ENCODE results near the gene RNF152.

- TF ChIP-seq POLR2AphosphoS5 (IDR thresholded peaks at IDR 0.05; ENCODE audit: insufficient read depth in 1 of 2, low read depth in 1 of 2) (no peak), POLR2A (IDR thresholded peaks at IDR 0.05) (no peak), CTCF (IDR thresholded peaks at IDR 0.05) (no peak)
These were observed 28.9 kb upstream of the RNF152 start for GRCh38 chr18:61921621-61922235.
